HG03280 (cell line): ENCODE measurements around the gene ATP5F1E.

Source experiments
- ATAC-seq: cut with Tn5 transposase; IDR thresholded peaks from one replicate; pipeline ENCODE4 v1.9.1; 2021; ENCODE audit warnings: mild to moderate bottlenecking, moderate library complexity; ENCODE audit not compliant: unreplicated experiment

ATP5F1E gene

DNA sequence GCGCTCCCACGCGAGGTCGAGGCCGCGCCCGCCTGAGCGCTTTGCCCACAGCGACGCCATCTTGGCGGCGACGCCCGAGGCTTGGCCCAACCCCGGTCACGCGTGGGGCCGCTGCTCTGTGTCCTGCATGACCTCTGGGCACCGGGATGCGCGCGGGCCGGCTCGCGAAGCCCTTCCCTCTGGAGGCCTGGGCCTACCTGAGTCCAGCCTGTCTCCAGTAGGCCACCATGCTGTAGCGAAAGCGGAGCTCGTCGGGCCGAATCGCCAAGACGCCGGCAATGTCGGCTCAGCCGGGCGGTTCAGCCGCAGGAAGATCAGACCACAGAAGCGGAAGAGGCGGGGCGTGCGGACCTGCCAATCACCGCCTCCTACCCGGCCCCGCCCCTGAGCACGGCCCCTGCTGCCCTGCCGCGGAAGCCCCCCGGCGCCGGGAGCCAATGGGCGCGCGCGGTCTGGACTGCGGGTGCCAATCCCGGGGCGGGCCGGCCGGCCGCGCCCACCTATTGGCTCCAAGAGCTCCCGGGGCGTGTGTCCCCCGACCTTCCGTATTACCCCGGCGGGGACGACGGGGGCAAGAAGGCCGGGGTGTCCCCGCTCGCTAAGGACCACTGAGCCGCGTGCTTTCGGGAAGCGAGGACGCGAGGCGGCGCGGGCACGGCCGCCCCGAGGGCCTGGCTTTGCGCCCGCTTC lies at the start of gene ATP5F1E:
Gene ATP5F1E (minus strand): TSS at position 313 of the 690 bp plus-strand sequence. CDS start 84 bp downstream, at position 229.
- ATAC-seq, result peak; percentile 96

DNA sequence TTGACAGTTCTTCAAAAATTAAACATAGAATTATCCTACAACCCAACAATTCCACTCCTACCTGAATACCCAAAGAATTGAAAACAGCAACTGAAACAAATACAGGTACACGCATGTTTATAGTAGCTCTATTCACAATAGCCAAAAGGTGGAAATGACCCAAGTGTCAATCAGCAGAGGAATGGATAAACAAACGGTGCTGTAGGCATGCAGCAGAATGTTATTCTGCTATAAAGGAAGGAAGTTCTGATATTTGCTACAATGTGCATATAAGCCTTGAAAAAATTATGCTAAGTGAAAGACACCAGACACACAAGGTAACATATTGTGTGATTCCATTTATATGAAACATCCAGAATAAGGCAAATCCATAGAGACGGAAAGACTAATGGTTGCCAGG lies 48.9 kb upstream of the ATP5F1E start:
- ATAC-seq, result no peak

DNA sequence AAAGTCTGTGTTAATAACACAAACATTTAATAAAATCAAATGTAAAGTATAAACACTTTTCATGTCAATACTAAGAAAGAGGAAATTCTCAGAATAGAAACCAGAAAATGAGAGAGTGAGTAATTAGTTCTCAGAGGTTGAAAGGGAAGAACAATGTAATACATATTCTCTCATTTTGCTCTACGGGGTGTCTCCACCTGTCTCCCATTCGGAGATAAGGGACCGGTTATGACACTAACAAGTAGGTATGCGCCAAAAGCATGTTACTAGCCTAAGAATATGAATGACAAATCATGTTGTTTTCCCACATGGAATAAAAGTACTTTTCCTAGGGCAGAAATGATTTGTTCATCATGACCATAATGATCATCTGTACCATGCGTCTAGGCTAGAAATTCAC lies 46.1 kb upstream of the ATP5F1E start:
- no peak for ATAC-seq

- ATAC-seq, result no peak
Measured at GRCh38 chr20:59077705-59078104, 45.6 kb upstream of the ATP5F1E start.

DNA sequence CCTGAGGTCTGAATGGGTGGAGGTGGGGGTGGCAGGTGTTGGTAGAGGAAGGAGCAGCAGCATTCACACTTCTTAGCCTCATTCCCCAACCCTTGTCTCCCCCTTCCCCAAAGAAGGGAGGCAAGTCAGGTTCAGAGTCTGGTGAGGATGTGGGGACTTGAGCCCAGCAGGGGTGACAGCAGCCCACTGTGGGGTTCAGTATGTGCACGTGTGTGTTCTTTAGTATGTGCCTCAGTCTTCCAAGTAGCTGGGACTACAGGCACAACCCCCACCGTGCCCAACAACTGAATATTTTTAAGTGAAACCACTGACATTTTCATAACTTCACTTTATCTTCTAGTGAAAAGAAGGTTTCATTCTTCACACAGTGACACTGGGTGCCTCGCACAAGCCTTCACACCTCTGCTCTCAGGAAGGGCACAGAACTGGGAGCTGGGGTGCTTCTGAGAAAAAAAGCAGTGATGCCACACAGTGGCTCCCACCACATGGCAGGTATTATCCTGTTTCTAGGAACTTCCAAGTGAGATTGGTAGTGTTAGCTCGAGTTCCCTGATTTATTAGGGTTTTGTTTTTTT lies 43.9 kb upstream of the ATP5F1E start:
- ATAC-seq, result no peak

GRCh38 chr20:59074456-59074855 lies 42.3 kb upstream of the ATP5F1E start:
- ATAC-seq, result no peak

DNA sequence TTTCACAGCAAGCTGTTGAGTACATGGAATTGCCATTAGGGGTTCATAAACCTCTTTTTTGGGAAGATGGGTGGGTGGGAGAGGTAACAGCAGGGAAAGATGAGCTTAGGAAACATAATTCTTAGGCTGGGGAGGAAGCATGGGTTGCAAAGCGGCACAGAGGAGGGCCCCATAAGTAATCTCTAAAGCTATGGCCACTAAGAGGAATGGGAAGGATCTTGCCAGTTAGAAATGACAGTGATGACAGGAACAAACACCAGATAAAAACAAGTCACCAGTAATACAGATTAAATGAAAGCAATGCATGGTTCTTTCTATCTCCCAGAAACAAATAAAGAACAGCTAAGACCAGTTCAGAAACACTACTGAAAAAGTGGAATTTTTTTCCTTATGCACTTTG lies 41.4 kb upstream of the ATP5F1E start:
- no peak for ATAC-seq

- no peak for ATAC-seq
Measured at GRCh38 chr20:59071216-59071615, 39.1 kb upstream of the ATP5F1E start.

DNA sequence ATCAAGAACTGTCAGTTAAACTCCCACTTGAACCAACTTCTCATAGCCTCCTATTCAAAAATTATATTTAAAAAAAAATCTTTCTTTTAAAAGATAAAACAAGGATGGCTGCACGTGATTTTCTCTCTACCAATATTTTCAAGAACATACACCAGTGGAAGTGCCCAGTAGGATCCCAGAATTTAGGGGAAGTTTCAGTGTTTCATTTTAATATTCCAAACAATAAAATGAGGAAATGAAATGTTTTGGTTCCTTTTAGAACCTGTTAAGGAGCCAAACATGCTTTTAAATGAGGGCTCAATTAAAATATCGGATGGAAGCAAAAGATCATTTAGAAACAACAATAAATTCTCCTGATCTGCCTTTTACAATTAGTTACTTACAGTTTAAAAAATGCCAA lies 36.9 kb upstream of the ATP5F1E start:
- ATAC-seq, result no peak

DNA sequence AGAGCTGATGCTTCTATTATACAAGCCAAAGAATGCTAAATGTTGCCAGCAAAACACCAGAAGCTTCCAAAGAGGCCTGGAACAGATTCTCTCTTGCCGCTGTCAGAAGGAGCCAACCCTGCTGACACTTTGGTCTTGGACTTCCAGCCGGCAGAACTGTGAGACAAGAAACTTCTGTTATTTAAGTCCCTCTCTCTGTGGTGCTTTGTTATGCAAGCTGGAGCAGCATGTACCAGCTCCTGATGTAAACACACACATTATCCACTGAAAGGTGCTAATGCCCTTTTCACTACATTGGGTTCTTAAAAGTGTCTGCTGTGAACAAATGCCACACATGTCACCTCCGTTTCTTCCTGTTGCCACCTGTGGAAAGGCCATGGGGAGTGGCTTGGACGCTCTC lies 36.4 kb upstream of the ATP5F1E start:
- no peak for ATAC-seq

GRCh38 chr20:59064214-59064722 lies 32.1 kb upstream of the ATP5F1E start:
- no peak for ATAC-seq

GRCh38 chr20:59063358-59064213 lies 31.5 kb upstream of the ATP5F1E start:
- no peak for ATAC-seq

DNA sequence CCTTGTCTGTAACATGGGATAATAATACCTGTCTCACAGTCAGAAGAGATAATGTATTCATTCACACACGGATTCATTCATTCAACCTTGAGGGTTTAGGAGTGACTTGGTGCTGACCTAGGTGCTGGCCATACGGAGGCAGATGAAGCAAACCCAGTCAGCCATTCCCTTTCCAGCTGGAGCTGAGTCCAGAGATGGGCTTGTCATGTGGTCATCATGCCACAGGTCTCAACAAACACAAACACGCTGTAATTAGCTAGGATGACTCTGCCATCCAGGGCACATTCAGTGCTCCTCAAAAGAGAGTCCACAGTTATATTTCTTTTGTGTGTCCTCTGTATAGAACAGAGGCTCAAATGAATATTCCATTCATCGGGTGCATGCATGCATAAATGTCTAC lies 29.9 kb upstream of the ATP5F1E start:
- ATAC-seq, result no peak

GRCh38 chr20:59055302-59055701 lies 23.2 kb upstream of the ATP5F1E start:
- no peak for ATAC-seq

DNA sequence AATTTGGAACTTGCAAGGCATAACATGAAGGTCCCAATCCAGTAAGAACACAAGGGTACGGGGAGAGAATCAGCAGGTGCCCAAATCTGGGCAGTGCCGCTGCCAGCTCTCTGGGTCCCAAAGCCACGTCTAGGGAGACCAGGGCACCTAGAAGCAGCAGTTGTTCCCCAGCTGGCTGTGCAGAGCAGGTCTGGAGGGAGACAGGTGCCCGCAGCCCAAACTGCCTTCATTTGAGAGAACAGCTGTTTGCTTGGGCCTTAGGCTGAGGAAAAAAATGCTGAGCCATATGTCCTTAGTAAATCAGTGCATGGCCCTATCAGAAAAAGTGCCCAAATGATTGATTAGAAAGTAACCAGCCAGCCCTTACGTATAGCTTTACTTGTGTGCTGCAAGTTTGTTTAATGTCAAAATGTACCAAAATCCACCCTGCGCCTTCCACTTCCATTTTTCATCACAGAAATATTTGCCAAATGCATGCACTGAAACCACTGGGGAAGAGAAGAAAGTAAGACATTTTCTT lies 19.6 kb upstream of the ATP5F1E start:
- ATAC-seq, result no peak

DNA sequence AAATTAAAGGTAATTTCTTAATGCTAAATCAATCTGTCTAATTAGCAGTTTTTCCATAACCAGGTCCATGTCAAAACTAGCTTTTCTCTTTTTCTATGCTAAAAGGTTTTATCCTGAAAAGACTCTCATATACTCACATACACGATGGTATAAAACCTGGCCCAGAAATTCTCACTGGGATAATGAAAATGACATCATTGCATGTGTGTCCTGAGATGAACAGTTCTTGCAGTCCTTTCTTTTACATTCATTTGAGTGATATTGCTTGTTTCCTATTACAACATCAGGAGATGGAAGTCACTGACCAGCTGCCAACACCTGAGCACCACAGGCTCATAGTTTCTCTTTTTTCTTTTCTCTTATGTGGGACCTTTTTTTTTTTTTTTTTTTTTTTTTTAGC lies 18.3 kb upstream of the ATP5F1E start:
- no peak for ATAC-seq

DNA sequence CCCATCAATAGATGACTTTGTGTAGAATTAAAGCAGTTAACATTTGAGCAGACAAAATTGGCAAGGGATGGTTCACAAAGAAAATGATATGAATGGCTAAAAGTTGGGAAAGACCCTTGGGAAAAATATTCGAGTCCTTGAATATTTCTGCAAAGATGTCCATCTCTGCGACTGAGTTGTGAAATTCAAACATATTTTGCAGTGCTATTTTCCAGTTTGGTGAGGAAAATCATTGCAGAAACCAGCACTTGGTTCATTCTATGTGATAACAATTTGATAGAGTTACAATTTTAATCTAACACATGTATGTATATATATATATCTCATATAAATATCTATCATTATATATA lies 16.5 kb upstream of the ATP5F1E start:
- ATAC-seq, result no peak

DNA sequence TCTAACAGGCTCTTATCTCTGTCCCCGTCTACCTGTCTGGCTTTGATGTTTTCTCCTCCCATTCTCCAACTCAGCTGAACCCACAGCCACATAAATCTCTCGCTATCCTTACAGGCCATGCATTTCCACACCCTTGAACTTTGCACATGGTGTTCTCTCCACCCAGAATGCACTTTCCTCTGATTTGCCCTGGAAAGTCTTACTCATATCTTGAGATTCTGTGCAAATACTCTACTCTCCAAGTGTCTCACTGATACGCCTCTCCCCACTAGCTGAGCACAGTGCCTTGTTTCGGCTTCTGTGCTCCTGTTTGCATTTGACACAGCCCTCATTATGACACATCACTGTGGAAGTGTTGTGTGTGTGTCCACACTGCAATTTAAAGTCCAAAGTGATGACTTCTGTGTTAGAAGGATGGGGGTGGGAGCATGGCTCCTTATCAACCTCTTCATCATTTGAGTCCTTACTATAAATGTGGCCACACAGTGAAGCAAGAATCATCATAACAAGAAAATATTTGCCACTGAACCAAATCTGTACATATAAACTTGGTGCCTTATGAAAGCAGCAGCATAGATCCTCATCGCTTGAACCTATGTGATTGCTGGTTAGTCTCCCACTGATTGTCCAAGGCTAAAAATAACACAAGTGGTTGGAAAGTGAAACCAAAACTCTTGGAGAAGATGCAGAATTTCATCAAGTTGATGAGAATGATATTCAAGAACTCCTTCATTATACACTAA lies 16.0 kb upstream of the ATP5F1E start:
- no peak for ATAC-seq

- ATAC-seq, result no peak
Measured at GRCh38 chr20:59046862-59047261, 14.7 kb upstream of the ATP5F1E start.

- no peak for ATAC-seq
Measured at GRCh38 chr20:59044796-59045195, 12.7 kb upstream of the ATP5F1E start.

- no peak for ATAC-seq
Measured at GRCh38 chr20:59044295-59044694, 12.2 kb upstream of the ATP5F1E start.
